GM20431 (cell line): Measurements from ENCODE around the gene RHBDD2.
"Not testable (repeated sequence)": the region's sequence is repeated elsewhere in the genome, so short reads cannot be mapped to it uniquely, and the experiment has no call there.

ENCODE experiments used
- in situ Hi-C: fragments of 300-500 bp; cut with MseI, MboI; formaldehyde crosslinking; loops from one replicate; pipeline ENCODE4 v1.15.0; 2020; ENCODE audit warnings: low sequenced_read_pairs; ENCODE audit not compliant: unreplicated experiment

Gene RHBDD2

GRCh38 chr7:75878769-75879611 lies at the start of gene RHBDD2:
Gene RHBDD2 (plus strand): TSS chr7:75879034. CDS start chr7:75879083, 49 bp downstream.
- in situ Hi-C loops = no loop called here

- in situ Hi-C loops = not testable (repeated sequence)
These were observed 49.2 kb upstream of the RHBDD2 start for GRCh38 chr7:75829656-75830055.

GRCh38 chr7:75830978-75831377 lies 47.9 kb upstream of the RHBDD2 start:
- in situ Hi-C loops = no loop called here

- in situ Hi-C loops = not testable (repeated sequence)
These were observed 45.2 kb upstream of the RHBDD2 start for GRCh38 chr7:75833662-75834061.

GRCh38 chr7:75835688-75836285 lies 43.0 kb upstream of the RHBDD2 start:
- in situ Hi-C loops = no loop called here

- in situ Hi-C loops = no loop called here
These were observed 42.0 kb upstream of the RHBDD2 start for GRCh38 chr7:75836798-75837197.

- in situ Hi-C loops = not testable (repeated sequence)
These were observed 40.4 kb upstream of the RHBDD2 start for GRCh38 chr7:75838281-75838930.

- in situ Hi-C loops = no loop called here
These were observed 38.8 kb upstream of the RHBDD2 start for GRCh38 chr7:75840029-75840428.

- in situ Hi-C loops = no loop called here
These were observed 35.9 kb upstream of the RHBDD2 start for GRCh38 chr7:75842836-75843446.

- in situ Hi-C loops = no loop called here
These were observed 35.2 kb upstream of the RHBDD2 start for GRCh38 chr7:75843613-75844116.

- in situ Hi-C loops = no loop called here
These were observed 34.7 kb upstream of the RHBDD2 start for GRCh38 chr7:75844158-75844557.

GRCh38 chr7:75845132-75845531 lies 33.7 kb upstream of the RHBDD2 start:
- in situ Hi-C loops = not testable (repeated sequence)

- in situ Hi-C loops = no loop called here
These were observed 31.1 kb upstream of the RHBDD2 start for GRCh38 chr7:75847707-75848106.

GRCh38 chr7:75849573-75849972 lies 29.3 kb upstream of the RHBDD2 start:
- in situ Hi-C loops = no loop called here

GRCh38 chr7:75850235-75850634 lies 28.6 kb upstream of the RHBDD2 start:
- in situ Hi-C loops = no loop called here

GRCh38 chr7:75854233-75854632 lies 24.6 kb upstream of the RHBDD2 start:
- in situ Hi-C loops = no loop called here

GRCh38 chr7:75854813-75855345 lies 24.0 kb upstream of the RHBDD2 start:
- in situ Hi-C loops = not testable (repeated sequence)

- in situ Hi-C loops = no loop called here
These were observed 22.3 kb upstream of the RHBDD2 start for GRCh38 chr7:75856536-75856935.

- in situ Hi-C loops = no loop called here
These were observed 20.4 kb upstream of the RHBDD2 start for GRCh38 chr7:75858410-75858809.

- in situ Hi-C loops = loop anchor here (10.0 kb wide), 1 partner anchor 153 kb away; no protein-coding TSS in a partner anchor
These were observed 17.2 kb upstream of the RHBDD2 start for GRCh38 chr7:75861636-75862035.
